Testis (tissue), 3 donors: ENCODE results near the gene ADCY5. TPM values are rescaled to one million over a fixed set of nuclear protein-coding genes. Genes with fewer than 3 reads are reported as not detected.

Experiments used
- DNase-seq: peaks from one replicate; pipeline ENCODE4 v3.0.0-alpha.2; 2019
- H3K27ac ChIP-seq, 2 donors: fragments of 200-600 bp; sonication (generic); one replicate each; pipeline ENCODE4 v1.5.1; 2019
- H3K27me3 ChIP-seq: fragments of 200-600 bp; sonication (generic); one replicate; pipeline ENCODE4 v1.5.1; 2019
- H3K36me3 ChIP-seq: fragments of 200-600 bp; sonication (generic); one replicate; pipeline ENCODE4 v1.5.1; 2017; ENCODE audit warnings: low read depth; ENCODE audit errors: missing control alignments
- H3K4me1 ChIP-seq: fragments of 200-600 bp; sonication (generic); one replicate; pipeline ENCODE4 v1.5.1; 2019
- H3K4me3 ChIP-seq, 2 donors: fragments of 200-600 bp; sonication (generic); one replicate each; pipeline ENCODE4 v1.5.1; 2017 to 2019
- H3K9me3 ChIP-seq: fragments of 200-600 bp; sonication (generic); one replicate; pipeline ENCODE4 v1.5.1; 2017
- POLR2A ChIP-seq: fragments of 450-650 bp; IDR thresholded peaks from one replicate; pipeline ENCODE4 v1.6.1; 2017; ENCODE audit warnings: antibody characterized with exemption, mild to moderate bottlenecking, moderate library complexity
- WGBS, 2 donors: methylation state at CpG; one replicate each; pipeline ENCODE4 v1.1.5; 2018; 5-methylcytosine and 5-hydroxymethylcytosine counted together
- intact Hi-C: fragments of 100-400 bp; cut with DNase I; formaldehyde crosslinking; loops from one replicate; pipeline ENCODE4 v1.15.1; 2023; ENCODE audit warnings: low total_unique reads
- polyA plus RNA-seq: library from polyadenylated mRNA; stranded (reverse); fragments of 350-450 nt; fragmentation: Illumina TruSeq; extraction: RNeasy Lipid Tissue Mini Kit (QIAGEN cat#74804); gene quantifications from one replicate; pipeline ENCODE4 v1.2.3, GENCODE V29; 2014; ENCODE audit warnings: low read depth, low replicate concordance; ENCODE audit not compliant: insufficient read depth
- total RNA-seq, 2 donors: library from RNA; depleted of rRNA; stranded (reverse); fragments of >200 nt; gene quantifications; one replicate each; pipeline ENCODE4 v1.2.3, GENCODE V29; 2016
- TF ChIP-seq, protein P1 (sequence below), 3 experiments: fragments of 450-650 bp in 2 of 3; fragments of 200-600 bp in 1 of 3; sonication (generic) in 1 of 3; IDR thresholded peaks; one replicate each; pipeline ENCODE4 v1.5.1; 2016 to 2019; ENCODE audit warnings: antibody characterized with exemption in 3 of 3, mild to moderate bottlenecking in 2 of 3, moderate library complexity in 1 of 3

Gene ADCY5
- total and polyA plus RNA-seq, 3 donors from 2014 or later, result 16.5 to 41.6 (median 33.6) TPM

GRCh38 chr3:123385001-123385401, 63.9 kb downstream of the ADCY5 start:
- intact Hi-C loops, result no loop called here
- TF ChIP-seq, protein P1, sequence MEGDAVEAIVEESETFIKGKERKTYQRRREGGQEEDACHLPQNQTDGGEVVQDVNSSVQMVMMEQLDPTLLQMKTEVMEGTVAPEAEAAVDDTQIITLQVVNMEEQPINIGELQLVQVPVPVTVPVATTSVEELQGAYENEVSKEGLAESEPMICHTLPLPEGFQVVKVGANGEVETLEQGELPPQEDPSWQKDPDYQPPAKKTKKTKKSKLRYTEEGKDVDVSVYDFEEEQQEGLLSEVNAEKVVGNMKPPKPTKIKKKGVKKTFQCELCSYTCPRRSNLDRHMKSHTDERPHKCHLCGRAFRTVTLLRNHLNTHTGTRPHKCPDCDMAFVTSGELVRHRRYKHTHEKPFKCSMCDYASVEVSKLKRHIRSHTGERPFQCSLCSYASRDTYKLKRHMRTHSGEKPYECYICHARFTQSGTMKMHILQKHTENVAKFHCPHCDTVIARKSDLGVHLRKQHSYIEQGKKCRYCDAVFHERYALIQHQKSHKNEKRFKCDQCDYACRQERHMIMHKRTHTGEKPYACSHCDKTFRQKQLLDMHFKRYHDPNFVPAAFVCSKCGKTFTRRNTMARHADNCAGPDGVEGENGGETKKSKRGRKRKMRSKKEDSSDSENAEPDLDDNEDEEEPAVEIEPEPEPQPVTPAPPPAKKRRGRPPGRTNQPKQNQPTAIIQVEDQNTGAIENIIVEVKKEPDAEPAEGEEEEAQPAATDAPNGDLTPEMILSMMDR (IDR thresholded peaks at IDR 0.05), result no peak
- no peak for TF ChIP-seq POLR2A
- H3K27ac ChIP-seq, result peak overlapping the region; percentile 73 to 85
- no peaks in the 10 kb centered on the region for H3K27me3 ChIP-seq
- WGBS, 2 donors, result 43 to 46% methylated on average over 9 of the region's 9 CpGs
- H3K4me1 ChIP-seq, result peaks cover 55% of the 10 kb centered on the region
- no peaks in the 10 kb centered on the region for H3K9me3 ChIP-seq
- peak; percentile 36 for DNase-seq
- no peak overlapping the region for H3K4me3 ChIP-seq
- H3K36me3 ChIP-seq, result no peaks in the 10 kb centered on the region

- H3K9me3 ChIP-seq, result no peaks in the 10 kb centered on the region
- no peaks in the 10 kb centered on the region for H3K36me3 ChIP-seq
- 85 to 88% methylated on average over 8 of the region's 8 CpGs for WGBS, 2 donors
- H3K27me3 ChIP-seq, result no peaks in the 10 kb centered on the region
- DNase-seq, result no peak
- H3K27ac ChIP-seq, result peak overlapping the region; percentile 50 to 85
- H3K4me1 ChIP-seq, result peaks cover 48% of the 10 kb centered on the region
- H3K4me3 ChIP-seq, result no peak overlapping the region
- intact Hi-C loops, result no loop called here
- no peak for TF ChIP-seq POLR2A
- TF ChIP-seq, protein P1 (IDR thresholded peaks at IDR 0.05), result no peak
Measured at GRCh38 chr3:123384256-123384655, 64.6 kb downstream of the ADCY5 start.

DNA sequence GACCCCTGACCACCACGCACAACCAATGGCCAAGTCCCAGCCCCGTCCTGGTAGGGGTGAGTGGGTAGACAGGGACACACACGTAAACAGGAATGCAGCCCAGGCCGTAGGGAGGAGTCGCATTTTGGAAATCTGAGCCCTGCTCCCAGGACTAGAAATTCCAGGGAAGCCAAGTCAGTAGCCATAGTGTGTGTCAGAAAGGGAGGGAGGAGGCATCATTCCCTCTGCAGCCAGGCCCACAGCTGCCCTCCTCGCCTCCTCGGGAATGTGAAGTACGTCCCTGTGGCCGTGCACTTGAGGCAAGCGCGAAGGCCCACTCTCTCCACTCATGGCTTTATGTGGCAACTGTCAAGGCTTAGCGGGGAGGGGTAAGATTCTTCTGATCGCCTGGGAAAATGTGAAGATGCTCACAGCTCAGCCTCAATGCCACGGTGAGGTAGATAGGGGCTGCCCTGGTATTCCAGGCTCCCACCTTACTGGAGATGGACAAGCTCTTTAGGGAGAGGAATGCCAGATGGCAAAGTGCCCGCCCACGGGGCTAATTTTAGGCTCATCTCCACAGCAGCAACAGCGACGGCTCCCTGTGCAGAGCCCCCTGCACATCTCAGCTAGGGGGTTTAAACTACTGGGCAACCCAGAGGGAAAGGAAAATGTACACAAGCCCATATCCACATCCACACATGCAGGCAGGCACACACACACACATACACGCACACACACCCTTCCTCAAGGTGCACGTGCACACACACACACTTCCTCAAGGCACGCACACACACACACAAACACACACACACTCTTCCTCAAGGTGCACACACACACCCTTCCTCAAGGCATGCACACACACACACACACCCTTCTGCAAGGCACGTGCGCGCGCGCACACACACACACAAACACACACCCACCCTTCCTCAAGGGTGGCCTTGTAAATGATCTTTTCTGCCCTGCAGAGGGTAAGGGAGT, 65.5 kb downstream of the ADCY5 start:
- WGBS, 2 donors, result 65 to 68% methylated on average over 14 to 26 of the region's 26 CpGs
- intact Hi-C loops, result no loop called here
- peaks cover 41% of the 10 kb centered on the region for H3K4me1 ChIP-seq
- no peak overlapping the region for H3K4me3 ChIP-seq
- H3K36me3 ChIP-seq, result no peaks in the 10 kb centered on the region
- no peaks in the 10 kb centered on the region for H3K9me3 ChIP-seq
- DNase-seq, result peak; percentile 37
- H3K27me3 ChIP-seq, result no peaks in the 10 kb centered on the region
- no peak for TF ChIP-seq POLR2A
- TF ChIP-seq, protein P1 (IDR thresholded peaks at IDR 0.05), result no peak
- H3K27ac ChIP-seq, result peak overlapping the region; percentile 50 to 85

GRCh38 chr3:123380261-123380660, 68.6 kb downstream of the ADCY5 start:
- DNase-seq, result no peak
- H3K4me1 ChIP-seq, result peaks cover 32% of the 10 kb centered on the region
- peak overlapping the region in 1 of 2 donors; percentile 31 for H3K27ac ChIP-seq
- no peaks in the 10 kb centered on the region for H3K27me3 ChIP-seq
- intact Hi-C loops, result no loop called here
- no peaks in the 10 kb centered on the region for H3K36me3 ChIP-seq
- no peak overlapping the region for H3K4me3 ChIP-seq
- WGBS, 2 donors, result 58 to 71% methylated on average over 2 to 3 of the region's 3 CpGs
- TF ChIP-seq POLR2A, result no peak
- no peaks in the 10 kb centered on the region for H3K9me3 ChIP-seq

GRCh38 chr3:123379041-123379830, 69.7 kb downstream of the ADCY5 start:
- peaks cover 28% of the 10 kb centered on the region for H3K4me1 ChIP-seq
- intact Hi-C loops, result no loop called here

More at GRCh38 chr3:123379041-123379830, 69.7 kb downstream of the ADCY5 start:
- H3K36me3 ChIP-seq, result no peaks in the 10 kb centered on the region
- H3K9me3 ChIP-seq, result no peaks in the 10 kb centered on the region
- no peaks in the 10 kb centered on the region for H3K27me3 ChIP-seq
- 80 to 82% methylated on average over 10 to 11 of the region's 11 CpGs for WGBS, 2 donors
- no peak for DNase-seq
- H3K27ac ChIP-seq, result peak overlapping the region; percentile 31
- TF ChIP-seq, protein P1 (IDR thresholded peaks at IDR 0.05), result no peak
- no peak for TF ChIP-seq POLR2A
- H3K4me3 ChIP-seq, result no peak overlapping the region
